SK-N-SH treated with all-trans-retinoic acid at 6 μM for 48 hours (cell line): ENCODE data around the gene PROM2.

Experiments used
- ATAC-seq: fragments of 200-7000 bp; cut with Tn5 transposase; 3 replicates; pipeline ENCODE4 v1.9.1; 2020; ENCODE audit warnings: mild to moderate bottlenecking, moderate library complexity
- ARNTL ChIP-seq: fragments of 450-650 bp; formaldehyde crosslinking; IDR thresholded peaks from 2 replicates; pipeline ENCODE4 v1.5.0; 2020; ENCODE audit warnings: low read depth, mild to moderate bottlenecking, moderate library complexity, borderline replicate concordance
- CREB5 ChIP-seq: fragments of 250-450 bp; sonication (Bioruptor Pico); IDR thresholded peaks from 2 replicates; pipeline ENCODE4 v1.5.1; 2020; ENCODE audit warnings: low read depth, mild to moderate bottlenecking, moderate library complexity
- CSDC2 ChIP-seq: fragments of 250-450 bp; sonication (Bioruptor Pico); IDR thresholded peaks from 2 replicates; pipeline ENCODE4 v1.5.0; 2020; ENCODE audit warnings: mild to moderate bottlenecking, moderate library complexity
- CSRNP3 ChIP-seq: fragments of 250-450 bp; sonication (Bioruptor Pico); IDR thresholded peaks from 2 replicates; pipeline ENCODE4 v1.5.1; 2021; ENCODE audit warnings: mild to moderate bottlenecking, moderate library complexity
- ESRRG ChIP-seq: fragments of 250-450 bp; sonication (Bioruptor Pico); IDR thresholded peaks from 2 replicates; pipeline ENCODE4 v1.6.1; 2021; ENCODE audit warnings: mild to moderate bottlenecking
- ISL1 ChIP-seq: fragments of 250-450 bp; sonication (Bioruptor Pico); IDR thresholded peaks from 2 replicates; pipeline ENCODE4 v2.1.2; 2022; ENCODE audit warnings: mild to moderate bottlenecking, moderate library complexity
- OSR1 ChIP-seq: fragments of 250-450 bp; sonication (Bioruptor Pico); IDR thresholded peaks from 2 replicates; pipeline ENCODE4 v1.8.0; 2022; ENCODE audit warnings: moderate library complexity, mild to moderate bottlenecking, inconsistent platforms
- PATZ1 ChIP-seq: fragments of 250-450 bp; sonication (Bioruptor Pico); IDR thresholded peaks from 2 replicates; pipeline ENCODE4 v1.8.0; 2020; ENCODE audit warnings: mild to moderate bottlenecking, moderate library complexity, borderline replicate concordance
- POU6F1 ChIP-seq: fragments of 250-450 bp; sonication (Bioruptor Pico); IDR thresholded peaks from 2 replicates; pipeline ENCODE4 v1.8.0; 2021; ENCODE audit warnings: low read depth, mild to moderate bottlenecking, moderate library complexity, borderline replicate concordance
- RARB ChIP-seq: fragments of 250-450 bp; sonication (Bioruptor Pico); IDR thresholded peaks from 2 replicates; pipeline ENCODE4 v1.8.0; 2021; ENCODE audit warnings: mild to moderate bottlenecking, moderate library complexity
- SNAI2 ChIP-seq: fragments of 250-450 bp; sonication (Bioruptor Pico); IDR thresholded peaks from 2 replicates; pipeline ENCODE4 v1.5.0; 2020; ENCODE audit warnings: mild to moderate bottlenecking, moderate library complexity
- TCF4 ChIP-seq: fragments of 250-450 bp; sonication (Bioruptor Pico); IDR thresholded peaks from 2 replicates; pipeline ENCODE4 v1.8.0; 2021; ENCODE audit warnings: mild to moderate bottlenecking, moderate library complexity, borderline replicate concordance
- TOX ChIP-seq: fragments of 250-450 bp; sonication (Bioruptor Pico); IDR thresholded peaks from 2 replicates; pipeline ENCODE4 v1.8.0; 2021; ENCODE audit warnings: mild to moderate bottlenecking, moderate library complexity, borderline replicate concordance
- ZC3H10 ChIP-seq: fragments of 250-450 bp; sonication (Bioruptor Pico); IDR thresholded peaks from 2 replicates; pipeline ENCODE4 v1.5.1; 2021; ENCODE audit warnings: mild to moderate bottlenecking, moderate library complexity
- ZFP3 ChIP-seq: fragments of 250-450 bp; sonication (Bioruptor Pico); IDR thresholded peaks from 2 replicates; pipeline ENCODE4 v1.5.0; 2020; ENCODE audit warnings: mild to moderate bottlenecking, moderate library complexity
- ZFP30 ChIP-seq: fragments of 450-650 bp; formaldehyde crosslinking; IDR thresholded peaks from 2 replicates; pipeline ENCODE4 v1.5.0; 2022; ENCODE audit warnings: mild to moderate bottlenecking, moderate library complexity
- ZNF565 ChIP-seq: fragments of 450-650 bp; formaldehyde crosslinking; conservative IDR thresholded peaks from 2 replicates; pipeline ENCODE4 v1.5.0; 2020; ENCODE audit warnings: low read depth, mild to moderate bottlenecking, moderate library complexity
- ZNF8 ChIP-seq: fragments of 450-650 bp; formaldehyde crosslinking; IDR thresholded peaks from 2 replicates; pipeline ENCODE4 v1.5.0; 2020; ENCODE audit warnings: mild to moderate bottlenecking, moderate library complexity

The PROM2 gene

GRCh38 chr2:95329401-95329800 lies 55.2 kb downstream of the PROM2 start (continued):
- no peak for TF ChIP-seq POU6F1 (CRISPR knock-in tag)
- TF ChIP-seq ARNTL, result no peak

GRCh38 chr2:95329891-95330793 lies 55.9 kb downstream of the PROM2 start:
- ATAC-seq, result no peak
- TF ChIP-seq CSRNP3 (CRISPR knock-in tag) (no peak), OSR1 (CRISPR knock-in tag) (no peak), RARB (CRISPR knock-in tag) (no peak), ISL1 (CRISPR knock-in tag) (no peak), SNAI2 (CRISPR knock-in tag) (no peak), ARNTL (no peak), ZNF8 (CRISPR knock-in tag) (no peak), POU6F1 (CRISPR knock-in tag) (no peak), CSDC2 (no peak), ZNF565 (CRISPR knock-in tag) (no peak), TOX (CRISPR knock-in tag) (no peak)

- TF ChIP-seq OSR1 (CRISPR knock-in tag), result no peak
- TF ChIP-seq ZC3H10 (CRISPR knock-in tag), result no peak
- no peak for TF ChIP-seq TCF4 (CRISPR knock-in tag)
- TF ChIP-seq PATZ1 (CRISPR knock-in tag), result no peak
- TF ChIP-seq ISL1 (CRISPR knock-in tag), result no peak
- TF ChIP-seq ZFP3 (CRISPR knock-in tag), result no peak
- TF ChIP-seq SNAI2 (CRISPR knock-in tag), result no peak
- no peak for TF ChIP-seq CREB5 (CRISPR knock-in tag)
- no peak for TF ChIP-seq ESRRG (CRISPR knock-in tag)
- no peak for TF ChIP-seq ZFP30 (CRISPR knock-in tag)
- no peak for TF ChIP-seq CSRNP3 (CRISPR knock-in tag)
- no peak for TF ChIP-seq ZNF565 (CRISPR knock-in tag)
- TF ChIP-seq TOX (CRISPR knock-in tag), result no peak
- no peak for ATAC-seq
Observed at GRCh38 chr2:95330794-95331338, 56.6 kb downstream of the PROM2 start.
